Fibroblast of skin of right quadriceps (primary cell): ENCODE results near the gene C4A.
"Not testable (repeated sequence)": the region's sequence is repeated elsewhere in the genome, so short reads cannot be mapped to it uniquely, and the experiment has no call there.

Source experiments
- DNase-seq: peaks from one replicate; pipeline ENCODE4 v3.0.0-alpha.2; 2013

The C4A gene

DNA sequence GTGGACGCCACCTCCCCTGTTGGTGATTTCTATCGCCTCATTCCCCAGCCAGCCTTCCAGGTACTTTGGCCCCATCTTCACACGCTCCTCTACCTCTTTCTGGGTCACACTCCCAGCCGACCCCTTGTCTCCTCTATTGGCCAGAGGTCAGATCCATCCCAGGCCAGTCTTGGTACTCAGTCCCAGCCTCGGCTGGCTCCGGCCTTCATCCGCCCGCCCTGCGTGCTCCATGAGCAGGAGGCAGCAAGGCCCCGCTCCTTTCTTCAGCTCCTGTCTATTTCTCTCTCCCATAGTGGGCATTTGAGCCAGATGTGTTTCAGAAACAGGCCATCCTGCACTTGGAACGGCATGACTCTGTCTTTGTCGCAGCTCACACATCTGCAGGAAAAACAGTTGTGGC lies 20.2 kb upstream of the C4A start:
- no peak for DNase-seq

DNA sequence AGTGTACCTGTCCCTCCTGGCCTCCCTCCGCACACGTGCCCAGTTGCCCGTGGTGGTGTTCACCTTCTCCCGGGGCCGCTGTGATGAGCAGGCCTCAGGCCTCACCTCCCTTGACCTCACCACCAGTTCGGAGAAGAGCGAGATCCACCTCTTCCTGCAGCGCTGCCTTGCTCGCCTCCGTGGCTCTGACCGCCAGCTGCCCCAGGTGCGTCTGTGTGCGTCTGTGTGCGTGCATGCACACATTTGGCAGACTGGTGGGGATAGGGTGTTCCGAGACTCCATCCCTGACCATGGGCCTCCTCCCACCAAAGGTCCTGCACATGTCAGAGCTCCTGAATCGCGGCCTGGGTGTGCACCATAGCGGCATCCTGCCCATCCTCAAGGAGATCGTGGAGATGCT lies 17.9 kb upstream of the C4A start:
- no peak for DNase-seq

- no peak for DNase-seq
Measured at GRCh38 chr6:31965700-31966099, 16.2 kb upstream of the C4A start.

DNA sequence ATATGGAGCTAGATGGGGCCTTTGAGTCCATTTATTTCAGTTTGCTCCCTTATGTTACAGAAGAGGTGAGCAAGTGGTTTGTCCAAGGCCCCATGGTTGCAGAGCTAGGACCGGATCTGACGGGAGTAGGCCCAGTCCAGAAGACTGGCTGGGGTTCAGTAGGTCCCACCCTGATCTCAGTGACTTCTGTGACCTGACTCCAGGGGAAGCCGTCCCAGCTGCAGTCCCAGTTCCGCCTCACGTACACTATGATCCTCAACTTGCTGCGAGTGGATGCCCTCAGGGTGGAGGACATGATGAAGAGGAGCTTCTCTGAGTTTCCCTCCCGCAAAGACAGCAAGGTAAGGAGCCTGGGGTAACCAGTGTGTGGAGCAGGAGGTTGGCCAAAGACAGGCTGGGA lies 15.4 kb upstream of the C4A start:
- no peak for DNase-seq

DNA sequence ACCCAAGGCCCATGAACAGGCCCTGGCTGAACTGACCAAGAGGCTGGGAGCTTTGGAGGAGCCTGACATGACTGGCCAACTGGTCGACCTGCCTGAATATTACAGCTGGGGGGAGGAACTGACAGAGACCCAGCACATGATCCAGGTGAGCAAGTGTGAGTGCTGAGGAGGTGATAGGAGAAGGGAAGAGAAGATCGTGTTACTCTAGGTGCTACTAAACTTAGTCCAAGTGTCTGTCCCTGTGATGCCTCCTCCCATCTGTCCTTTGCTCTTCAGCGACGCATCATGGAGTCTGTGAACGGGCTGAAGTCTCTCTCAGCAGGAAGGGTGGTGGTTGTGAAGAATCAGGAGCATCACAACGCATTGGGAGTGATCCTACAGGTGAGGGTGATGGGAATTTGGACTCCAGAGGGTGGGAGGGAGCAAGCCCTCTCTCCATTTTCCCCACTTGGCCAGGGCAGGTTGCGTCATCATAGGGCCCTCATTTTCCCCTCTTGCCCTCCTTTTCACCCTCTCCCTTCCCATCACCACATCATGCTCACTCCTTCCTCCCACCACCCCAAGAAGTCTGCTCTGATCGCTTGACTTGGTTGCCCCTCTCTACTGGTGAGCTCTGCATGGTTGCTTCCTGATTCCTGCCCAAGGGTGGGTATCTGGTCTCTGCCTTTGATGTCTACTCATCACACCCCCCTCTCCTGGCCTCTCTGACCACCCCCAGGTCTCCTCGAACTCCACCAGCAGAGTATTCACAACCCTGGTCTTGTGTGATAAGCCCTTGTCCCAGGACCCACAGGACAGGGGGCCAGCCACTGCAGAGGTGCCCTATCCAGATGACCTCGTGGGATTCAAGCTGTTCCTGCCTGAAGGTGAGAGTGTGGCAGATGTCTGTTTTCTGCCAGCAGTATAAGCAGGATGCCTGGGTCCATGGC lies 14.6 kb upstream of the C4A start:
- DNase-seq = no peak

DNA sequence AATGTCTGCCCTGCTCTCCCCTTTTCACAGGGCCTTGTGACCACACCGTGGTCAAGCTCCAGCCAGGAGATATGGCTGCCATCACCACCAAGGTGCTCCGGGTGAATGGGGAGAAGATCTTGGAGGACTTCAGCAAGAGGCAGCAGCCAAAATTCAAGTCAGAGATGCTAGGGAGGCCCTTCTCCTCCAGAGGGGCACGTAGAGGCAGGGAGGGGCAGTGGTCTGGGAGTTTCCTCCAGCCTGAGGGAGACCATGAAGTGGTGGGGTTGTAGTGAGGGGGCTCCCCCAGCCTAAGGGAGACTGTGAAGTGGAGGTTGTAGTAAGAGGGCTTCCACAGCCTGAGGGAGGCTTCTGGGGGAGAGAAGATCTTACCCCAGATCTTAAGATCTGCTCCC lies 13.9 kb upstream of the C4A start:
- DNase-seq = no peak

GRCh38 chr6:31968326-31968725 lies 13.5 kb upstream of the C4A start:
- DNase-seq = no peak

DNA sequence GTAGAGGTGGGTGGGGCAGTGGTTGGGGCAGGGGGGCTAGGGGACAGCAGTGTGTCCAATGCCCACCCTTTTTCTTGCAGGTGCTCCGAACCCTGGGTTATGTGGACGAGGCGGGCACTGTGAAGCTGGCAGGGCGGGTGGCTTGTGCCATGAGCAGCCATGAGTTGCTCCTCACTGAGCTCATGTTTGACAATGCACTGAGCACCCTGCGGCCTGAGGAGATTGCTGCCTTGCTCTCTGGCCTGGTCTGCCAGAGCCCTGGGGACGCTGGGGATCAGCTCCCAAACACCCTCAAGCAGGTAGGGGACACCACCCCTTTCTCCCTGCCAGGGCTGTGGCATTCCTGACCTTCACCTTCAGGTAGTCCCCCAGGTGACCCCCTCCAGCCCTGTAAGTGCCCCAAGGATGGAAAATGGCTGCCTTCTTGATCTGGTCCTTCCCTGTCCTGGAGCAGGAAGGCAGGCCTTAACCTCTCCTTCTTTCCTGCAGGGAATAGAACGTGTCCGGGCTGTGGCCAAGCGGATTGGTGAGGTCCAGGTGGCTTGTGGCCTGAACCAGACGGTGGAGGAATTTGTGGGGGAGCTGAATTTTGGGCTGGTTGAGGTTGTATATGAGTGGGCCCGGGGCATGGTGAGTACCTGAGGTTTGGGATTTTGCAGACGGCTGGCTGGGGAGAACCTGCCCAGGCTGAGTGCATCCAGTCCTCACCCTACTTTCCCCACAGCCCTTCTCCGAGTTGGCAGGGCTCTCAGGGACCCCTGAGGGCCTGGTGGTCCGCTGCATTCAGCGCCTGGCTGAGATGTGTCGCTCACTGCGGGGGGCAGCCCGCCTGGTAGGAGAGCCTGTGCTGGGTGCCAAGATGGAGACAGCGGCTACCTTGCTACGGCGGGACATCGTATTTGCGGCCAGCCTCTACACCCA lies 12.8 kb upstream of the C4A start:
- DNase-seq = no peak

GRCh38 chr6:31969712-31970603 lies 11.9 kb upstream of the C4A start:
- DNase-seq = peak; percentile 25

DNA sequence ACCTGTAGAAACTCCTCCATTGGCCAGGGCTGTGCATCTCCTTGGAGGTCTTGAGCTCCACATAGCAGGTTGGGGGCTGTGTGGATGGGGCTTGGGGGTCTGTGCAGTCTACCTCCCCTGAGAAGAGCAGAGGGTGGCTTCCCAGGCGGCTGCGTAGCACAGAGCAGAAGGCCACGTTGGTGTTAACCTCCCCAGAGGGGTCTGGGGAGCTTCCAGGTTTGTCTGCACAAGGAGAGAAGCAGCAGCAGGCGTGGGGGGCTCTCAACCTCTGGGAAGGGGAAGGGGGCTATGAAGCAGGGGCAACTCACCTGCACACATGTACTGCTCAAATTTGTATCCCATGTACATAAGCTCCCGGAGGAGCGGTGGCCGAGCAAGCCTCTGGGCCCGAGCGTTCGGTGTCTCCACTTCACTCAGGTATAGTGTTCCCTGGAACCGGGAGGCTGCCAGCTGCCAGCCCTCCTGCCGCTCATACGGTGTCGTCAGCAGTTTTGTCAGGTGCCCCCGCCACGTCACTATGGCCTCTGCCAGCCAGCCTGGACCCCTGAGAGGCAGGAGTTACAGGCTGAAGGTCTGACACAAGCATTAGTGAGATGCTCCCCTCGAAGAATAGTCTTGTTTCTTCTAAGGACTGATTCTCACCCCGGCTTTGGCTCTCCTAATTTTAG lies 11.1 kb upstream of the C4A start:
- no peak for DNase-seq

GRCh38 chr6:31971279-31971992 lies 10.4 kb upstream of the C4A start:
- no peak for DNase-seq

GRCh38 chr6:31971993-31972708 lies 9.7 kb upstream of the C4A start, which contains the start of gene DXO:
Gene DXO (minus strand): TSS chr6:31972138. CDS start chr6:31971675, 463 bp downstream.
- DNase-seq = peak; percentile 99

DNA sequence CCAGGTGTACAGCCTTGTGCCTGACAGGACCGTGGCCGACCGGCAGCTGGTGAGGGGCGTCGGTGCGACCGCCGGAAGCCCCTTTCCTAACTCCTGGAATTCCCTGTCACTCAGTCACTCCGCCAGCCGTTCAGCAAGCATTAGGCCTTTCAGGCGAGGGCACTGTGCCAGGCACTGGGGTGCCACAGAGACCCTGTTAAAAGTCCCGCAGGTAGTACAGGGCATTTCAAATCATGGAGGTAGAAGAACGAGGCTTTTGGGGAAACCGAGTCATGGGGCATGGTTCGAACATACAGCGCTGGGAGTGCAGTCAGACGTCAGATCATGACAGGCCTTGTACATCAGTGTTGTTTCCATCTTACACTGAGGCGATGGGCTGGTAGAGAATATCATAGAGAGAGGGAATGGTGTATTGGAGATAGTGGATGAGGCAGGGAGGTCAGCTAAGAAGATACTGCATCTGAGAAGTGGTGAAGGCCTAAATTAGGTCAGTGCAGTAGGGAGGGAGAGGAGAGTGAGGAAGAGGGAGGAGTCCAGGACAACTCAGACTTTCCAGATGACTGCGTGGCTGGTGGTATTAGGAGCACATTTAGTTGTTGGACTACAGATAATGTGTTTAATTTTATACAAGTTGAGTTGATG lies 9.0 kb upstream of the C4A start:
- DNase-seq = peak; percentile 36

GRCh38 chr6:31976065-31976464 lies 5.8 kb upstream of the C4A start:
- not testable (repeated sequence) for DNase-seq

DNA sequence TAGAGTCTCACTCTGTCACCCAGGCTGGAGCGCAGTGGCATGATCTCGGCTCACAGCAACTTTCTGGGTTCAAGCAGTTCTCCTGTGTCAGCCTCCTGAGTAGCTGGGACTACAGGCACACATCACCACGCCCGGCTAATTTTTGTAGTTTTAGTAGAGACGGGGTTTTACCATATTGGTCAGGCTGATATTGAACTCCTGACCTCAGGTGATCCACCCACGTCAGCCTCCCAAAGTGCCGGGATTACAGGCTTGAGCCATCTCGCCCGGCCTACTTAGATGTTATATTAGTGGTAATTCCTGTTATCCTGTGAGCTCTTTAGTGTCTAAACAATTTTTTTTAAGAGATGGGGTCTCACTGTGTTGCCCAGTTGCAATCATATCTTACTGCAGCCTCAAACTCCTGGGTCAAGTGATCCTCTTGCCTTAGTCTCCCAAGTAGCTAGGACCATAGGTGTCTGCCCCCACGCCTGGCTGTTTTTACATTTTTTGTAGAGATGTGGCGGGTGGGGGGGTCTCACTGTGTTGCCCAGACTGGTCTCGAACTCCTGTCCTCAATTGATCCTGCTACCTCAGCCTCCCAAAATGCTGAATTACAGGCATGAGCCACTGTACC lies 3.9 kb upstream of the C4A start:
- no peak for DNase-seq

GRCh38 chr6:31978831-31979230 lies 3.0 kb upstream of the C4A start:
- DNase-seq = no peak

- no peak for DNase-seq
Measured at GRCh38 chr6:31979238-31979898, 2.5 kb upstream of the C4A start.

DNA sequence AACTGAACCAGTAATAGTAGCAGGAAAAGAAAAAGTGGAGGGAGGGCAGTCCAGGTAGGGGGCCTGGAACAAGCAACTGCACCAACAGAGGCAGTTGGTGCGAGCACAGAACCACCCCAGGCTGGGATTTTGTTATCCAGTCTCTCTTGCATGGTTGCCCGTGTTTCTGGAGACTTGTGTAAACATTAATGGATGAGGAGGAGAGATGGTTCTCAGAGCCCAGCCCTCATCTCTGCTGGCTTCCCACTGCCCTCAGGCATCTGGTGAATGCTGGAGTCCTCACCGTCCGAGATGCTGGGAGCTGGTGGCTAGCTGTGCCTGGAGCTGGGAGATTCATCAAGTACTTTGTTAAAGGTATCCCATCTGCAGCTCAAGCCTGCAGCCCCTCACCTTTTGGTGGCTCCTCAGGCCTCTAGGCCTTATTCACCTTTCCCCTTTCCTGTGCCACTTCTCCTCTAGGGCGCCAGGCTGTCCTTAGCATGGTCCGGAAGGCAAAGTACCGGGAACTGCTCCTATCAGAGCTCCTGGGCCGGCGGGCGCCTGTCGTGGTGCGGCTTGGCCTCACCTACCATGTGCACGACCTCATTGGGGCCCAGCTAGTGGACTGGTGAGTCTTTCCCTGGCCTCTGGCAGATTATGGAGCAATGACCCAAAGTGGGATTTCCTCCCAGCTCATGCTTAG lies 1.5 kb upstream of the C4A start:
- not testable (repeated sequence) for DNase-seq
